Breast epithelium (tissue), 4 donors: ENCODE results near the gene KCNK3. TPM values are rescaled to one million over a fixed set of nuclear protein-coding genes. Genes with fewer than 3 reads are reported as not detected.

Source experiments
- DNase-seq, 2 donors: peaks; one replicate each; pipeline ENCODE4 v3.0.0-alpha.2; 2019; ENCODE audit warnings: low spot score in 2 of 2
- H3K27ac ChIP-seq, 2 donors: fragments of 200-600 bp; sonication (generic) in 1 of 2; one replicate each; pipeline ENCODE4 v1.5.1; 2016 to 2019; ENCODE audit warnings: mild to moderate bottlenecking in 1 of 2
- H3K27me3 ChIP-seq, 2 donors: fragments of 200-600 bp; sonication (generic) in 1 of 2; one replicate each; pipeline versions ENCODE4 v1.5.1 to v1.6.0; 2017 to 2019; ENCODE audit warnings: control low read depth in 1 of 2, mild to moderate bottlenecking in 1 of 2
- H3K36me3 ChIP-seq: fragments of 200-600 bp; one replicate; pipeline ENCODE4 v1.5.1; 2019
- H3K4me1 ChIP-seq, 2 donors: fragments of 200-600 bp; sonication (generic); one replicate each; pipeline ENCODE4 v1.5.1; 2016 to 2019; ENCODE audit warnings: control low read depth in 1 of 2
- H3K4me3 ChIP-seq, 3 donors: fragments of 200-600 bp; sonication (generic); 1 replicate in 2 of 3; 2 replicates in 1 of 3; pipeline ENCODE4 v1.5.1; 2016 to 2019; ENCODE audit warnings: mild to moderate bottlenecking in 3 of 3, moderate library complexity in 2 of 3
- H3K9me3 ChIP-seq, 2 donors: fragments of 200-600 bp; sonication (generic) in 1 of 2; one replicate each; pipeline ENCODE4 v1.5.1; 2016 to 2019; ENCODE audit warnings: control low read depth in 1 of 2
- CTCF ChIP-seq, 3 donors: fragments of 450-650 bp; IDR thresholded peaks; one replicate each; pipeline ENCODE4 v1.5.1; 2016 to 2017; ENCODE audit warnings: antibody characterized with exemption in 3 of 3, mild to moderate bottlenecking in 3 of 3, moderate library complexity in 3 of 3
- POLR2A ChIP-seq: fragments of 450-650 bp; IDR thresholded peaks from one replicate; pipeline ENCODE4 v1.6.1; 2016; ENCODE audit warnings: antibody characterized with exemption, mild to moderate bottlenecking, moderate library complexity
- POLR2AphosphoS5 ChIP-seq, 3 donors: sonication (generic); formaldehyde crosslinking; IDR thresholded peaks; one replicate each; pipeline ENCODE4 v1.6.1; 2017; ENCODE audit warnings: antibody characterized with exemption in 3 of 3
- intact Hi-C: fragments of 100-400 bp; cut with DNase I; formaldehyde crosslinking; loops from one replicate; pipeline ENCODE4 v1.15.1; 2023; ENCODE audit warnings: low total_unique reads
- total RNA-seq, 3 donors: library from RNA; depleted of rRNA; stranded (reverse); fragments of >200 nt; gene quantifications; one replicate each; pipeline ENCODE4 v1.1.0, GENCODE V29; 2016

The KCNK3 gene
- total RNA-seq, 3 donors from 2014 or later = 0.59 to 2.3 (median 1.4) TPM

GRCh38 chr2:26712486-26713465, 20.3 kb downstream of the KCNK3 start:
- intact Hi-C loops = no loop called here
- TF ChIP-seq POLR2AphosphoS5 (IDR thresholded peaks at IDR 0.05) (no peak), CTCF (IDR thresholded peaks at IDR 0.05) (no peak), POLR2A (no peak)
- DNase-seq = no peak
- H3K36me3 ChIP-seq = no peaks in the 10 kb centered on the region
- H3K9me3 ChIP-seq = no peaks in the 10 kb centered on the region
- no peaks in the 10 kb centered on the region for H3K4me1 ChIP-seq
- H3K4me3 ChIP-seq = no peak overlapping the region
- H3K27ac ChIP-seq = no peak overlapping the region
- H3K27me3 ChIP-seq = no peaks in the 10 kb centered on the region

- no peak overlapping the region for H3K4me3 ChIP-seq
- peaks cover 0 to 7% of the 10 kb centered on the region in 2 donors for H3K4me1 ChIP-seq
- H3K9me3 ChIP-seq = no peaks in the 10 kb centered on the region
- H3K27me3 ChIP-seq = no peaks in the 10 kb centered on the region
- H3K36me3 ChIP-seq = no peaks in the 10 kb centered on the region
- TF ChIP-seq CTCF (IDR thresholded peaks at IDR 0.05) = no peak
- TF ChIP-seq POLR2A = no peak
- TF ChIP-seq POLR2AphosphoS5 (IDR thresholded peaks at IDR 0.05) = no peak
- no peak overlapping the region for H3K27ac ChIP-seq
- intact Hi-C loops = no loop called here
- DNase-seq = no peak
Observed at GRCh38 chr2:26715528-26716270, 23.2 kb downstream of the KCNK3 start.

GRCh38 chr2:26716340-26716739, 23.8 kb downstream of the KCNK3 start:
- Histone ChIP-seq H3K27me3 (no peaks in the 10 kb centered on the region), H3K27ac (no peak overlapping the region), H3K4me1 (peaks cover 0 to 13% of the 10 kb centered on the region in 2 donors), H3K9me3 (no peaks in the 10 kb centered on the region), H3K36me3 (no peaks in the 10 kb centered on the region), H3K4me3 (no peak overlapping the region)
- no peak for TF ChIP-seq POLR2A
- TF ChIP-seq CTCF (IDR thresholded peaks at IDR 0.05) = no peak
- TF ChIP-seq POLR2AphosphoS5 (IDR thresholded peaks at IDR 0.05) = no peak
- no peak for DNase-seq
- intact Hi-C loops = no loop called here

GRCh38 chr2:26716769-26717168, 24.2 kb downstream of the KCNK3 start:
- intact Hi-C loops = no loop called here
- Histone ChIP-seq H3K27me3 (no peaks in the 10 kb centered on the region), H3K4me1 (peaks cover 0 to 13% of the 10 kb centered on the region in 2 donors), H3K9me3 (no peaks in the 10 kb centered on the region), H3K36me3 (no peaks in the 10 kb centered on the region), H3K4me3 (no peak overlapping the region), H3K27ac (no peak overlapping the region)
- no peak for DNase-seq
- TF ChIP-seq POLR2A = no peak
- TF ChIP-seq POLR2AphosphoS5 (IDR thresholded peaks at IDR 0.05) = no peak
- TF ChIP-seq CTCF (IDR thresholded peaks at IDR 0.05) = no peak

GRCh38 chr2:26717362-26717761, 24.8 kb downstream of the KCNK3 start:
- Histone ChIP-seq H3K36me3 (no peaks in the 10 kb centered on the region), H3K27ac (no peak overlapping the region), H3K27me3 (no peaks in the 10 kb centered on the region), H3K4me1 (peaks cover 0 to 13% of the 10 kb centered on the region in 2 donors), H3K4me3 (no peak overlapping the region), H3K9me3 (no peaks in the 10 kb centered on the region)
- no peak for TF ChIP-seq CTCF (IDR thresholded peaks at IDR 0.05)
- TF ChIP-seq POLR2A = no peak
- TF ChIP-seq POLR2AphosphoS5 (IDR thresholded peaks at IDR 0.05) = no peak
- DNase-seq = no peak
- intact Hi-C loops = no loop called here
